ENCODE measurements around the gene HCFC1R1. TPM values are rescaled to one million over a fixed set of nuclear protein-coding genes. Genes with fewer than 3 reads are reported as not detected.

The HCFC1R1 gene
- total and polyA plus RNA-seq, 12 donors = 29.7 to 609 (median 63.5) TPM

- intact Hi-C loops (cut with DNase I) = no loop called here
- H3K27me3 ChIP-seq = peaks cover 12% of the 10 kb centered on the region
- no peak for TF ChIP-seq POLR2A (IDR thresholded peaks at IDR 0.05)
- TF ChIP-seq, protein P1, sequence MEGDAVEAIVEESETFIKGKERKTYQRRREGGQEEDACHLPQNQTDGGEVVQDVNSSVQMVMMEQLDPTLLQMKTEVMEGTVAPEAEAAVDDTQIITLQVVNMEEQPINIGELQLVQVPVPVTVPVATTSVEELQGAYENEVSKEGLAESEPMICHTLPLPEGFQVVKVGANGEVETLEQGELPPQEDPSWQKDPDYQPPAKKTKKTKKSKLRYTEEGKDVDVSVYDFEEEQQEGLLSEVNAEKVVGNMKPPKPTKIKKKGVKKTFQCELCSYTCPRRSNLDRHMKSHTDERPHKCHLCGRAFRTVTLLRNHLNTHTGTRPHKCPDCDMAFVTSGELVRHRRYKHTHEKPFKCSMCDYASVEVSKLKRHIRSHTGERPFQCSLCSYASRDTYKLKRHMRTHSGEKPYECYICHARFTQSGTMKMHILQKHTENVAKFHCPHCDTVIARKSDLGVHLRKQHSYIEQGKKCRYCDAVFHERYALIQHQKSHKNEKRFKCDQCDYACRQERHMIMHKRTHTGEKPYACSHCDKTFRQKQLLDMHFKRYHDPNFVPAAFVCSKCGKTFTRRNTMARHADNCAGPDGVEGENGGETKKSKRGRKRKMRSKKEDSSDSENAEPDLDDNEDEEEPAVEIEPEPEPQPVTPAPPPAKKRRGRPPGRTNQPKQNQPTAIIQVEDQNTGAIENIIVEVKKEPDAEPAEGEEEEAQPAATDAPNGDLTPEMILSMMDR (IDR thresholded peaks at IDR 0.05) = no peak
- H3K4me3 ChIP-seq = no peak overlapping the region
- no peaks in the 10 kb centered on the region for H3K9me3 ChIP-seq (replicated peaks in 1 of 3)
- no peak overlapping the region for H3K27ac ChIP-seq
- no peak for DNase-seq
- no peaks in the 10 kb centered on the region for H3K36me3 ChIP-seq (replicated peaks in 1 of 2)
- H3K4me1 ChIP-seq (replicated peaks in 1 of 2) = no peaks in the 10 kb centered on the region
- WGBS, 4 donors = 16 to 40% (median 26%) methylated on average over 1 to 19 of the region's 19 CpGs
Measured at GRCh38 chr16:3012246-3012645, 11.5 kb downstream of the HCFC1R1 start.

GRCh38 chr16:3010510-3010909 lies 13.2 kb downstream of the HCFC1R1 start:
- no peaks in the 10 kb centered on the region for H3K4me1 ChIP-seq (replicated peaks in 1 of 2)
- H3K27ac ChIP-seq = no peak overlapping the region
- no peaks in the 10 kb centered on the region for H3K36me3 ChIP-seq (replicated peaks in 1 of 2)
- intact Hi-C loops (cut with DNase I) = no loop called here
- no peak overlapping the region for H3K4me3 ChIP-seq
- no peak for TF ChIP-seq POLR2A (IDR thresholded peaks at IDR 0.05)
- TF ChIP-seq, protein P1 (IDR thresholded peaks at IDR 0.05) = no peak
- H3K27me3 ChIP-seq = peaks cover 12% of the 10 kb centered on the region
- H3K9me3 ChIP-seq (replicated peaks in 1 of 3) = no peaks in the 10 kb centered on the region
- DNase-seq = no peak
- 89 to 94% (median 90%) methylated on average over 5 to 8 of the region's 8 CpGs for WGBS, 4 donors

- intact Hi-C loops (cut with DNase I) = no loop called here
Measured at GRCh38 chr16:3009568-3010390, 14.0 kb downstream of the HCFC1R1 start.

GRCh38 chr16:3008690-3009037 lies 15.1 kb downstream of the HCFC1R1 start:
- Histone ChIP-seq H3K4me3 (no peak overlapping the region), H3K27me3 (peaks cover 12% of the 10 kb centered on the region), H3K36me3 (replicated peaks in 1 of 2) (no peaks in the 10 kb centered on the region), H3K9me3 (replicated peaks in 1 of 3) (no peaks in the 10 kb centered on the region), H3K4me1 (replicated peaks in 1 of 2) (peaks cover 0 to 4% of the 10 kb centered on the region in 2 donors), H3K27ac (no peak overlapping the region)
- DNase-seq = no peak
- intact Hi-C loops (cut with DNase I) = no loop called here
- TF ChIP-seq POLR2A (IDR thresholded peaks at IDR 0.05) = no peak
- TF ChIP-seq, protein P1 (IDR thresholded peaks at IDR 0.05) = no peak
- WGBS, 4 donors = 32 to 53% (median 39%) methylated on average over 4 of the region's 4 CpGs

More at GRCh38 chr16:3009568-3010390, 14.0 kb downstream of the HCFC1R1 start:
- WGBS, 4 donors = 41 to 56% (median 52%) methylated on average over 12 to 21 of the region's 21 CpGs
- no peak for TF ChIP-seq POLR2A (IDR thresholded peaks at IDR 0.05)
- TF ChIP-seq, protein P1 (IDR thresholded peaks at IDR 0.05) = no peak
- H3K36me3 ChIP-seq (replicated peaks in 1 of 2) = no peaks in the 10 kb centered on the region
- no peak overlapping the region for H3K4me3 ChIP-seq
- peaks cover 0 to 3% of the 10 kb centered on the region in 2 donors for H3K4me1 ChIP-seq (replicated peaks in 1 of 2)
- DNase-seq = no peak
- peaks cover 12% of the 10 kb centered on the region for H3K27me3 ChIP-seq
- H3K9me3 ChIP-seq (replicated peaks in 1 of 3) = no peaks in the 10 kb centered on the region
- H3K27ac ChIP-seq = no peak overlapping the region

All from adrenal gland (tissue), 12 donors.